GM18505 (cell line): ENCODE data around the gene MBD3L3.
"Not testable (repeated sequence)": the region's sequence is repeated elsewhere in the genome, so short reads cannot be mapped to it uniquely, and the experiment has no call there.

Experiments used
- ATAC-seq: cut with Tn5 transposase; IDR thresholded peaks from one replicate; pipeline ENCODE4 v1.9.1; 2021; ENCODE audit not compliant: unreplicated experiment
- POLR2A ChIP-seq: IDR thresholded peaks from 4 replicates; pipeline ENCODE4 v1.6.1; 2011; ENCODE audit warnings: borderline replicate concordance; ENCODE audit not compliant: insufficient read depth, insufficient read length; ENCODE audit errors: extremely low read depth

The MBD3L3 gene

GRCh38 chr19:7058576-7058975 lies at the start of gene MBD3L3:
MBD3L3 (minus strand) TSS chr19:7058676; CDS start chr19:7058605, 71 bp downstream.
- not testable (repeated sequence) for ATAC-seq

DNA sequence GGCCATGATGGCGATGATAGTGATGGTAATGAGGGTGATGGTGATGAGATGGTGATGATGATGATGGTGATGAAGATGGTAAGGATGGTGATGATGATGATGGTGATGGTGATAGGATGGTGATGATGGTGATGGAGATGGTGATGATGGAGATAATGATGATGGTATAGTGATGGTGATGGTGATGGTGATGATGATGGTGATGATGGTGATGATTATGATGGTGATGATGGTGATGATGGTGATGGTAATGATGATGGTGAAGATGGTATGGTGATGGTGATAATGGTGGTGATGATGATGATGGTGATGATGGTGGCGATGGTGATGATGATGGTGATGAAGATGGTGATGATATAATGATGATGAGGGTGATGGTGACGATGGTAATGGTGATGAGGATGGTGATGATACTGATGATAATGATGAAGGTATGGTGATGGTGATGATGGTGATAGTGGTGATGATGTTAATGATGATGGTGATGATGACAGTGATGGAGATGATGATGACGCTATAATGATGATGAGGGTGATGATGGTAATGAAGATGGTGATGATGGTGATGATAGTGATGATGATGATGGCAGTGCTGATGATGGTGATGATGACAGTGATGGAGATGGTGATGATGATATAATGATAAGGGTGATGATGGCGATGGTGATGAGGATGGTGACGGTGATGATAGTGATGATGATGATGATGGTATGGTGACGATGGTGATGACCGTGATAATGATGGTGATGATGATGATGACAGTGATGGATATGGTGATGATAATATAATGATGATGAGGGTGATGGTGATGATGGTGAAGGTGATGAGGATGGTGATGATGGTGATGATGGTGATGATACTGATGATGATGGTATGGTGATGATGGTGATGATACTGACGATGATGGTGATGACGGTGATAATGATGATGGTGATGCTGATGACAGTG lies 48.5 kb upstream of the MBD3L3 start:
- ATAC-seq, result no peak
- no peak for TF ChIP-seq POLR2A

- TF ChIP-seq POLR2A, result no peak
- ATAC-seq, result no peak
Measured at GRCh38 chr19:7104747-7105447, 46.4 kb upstream of the MBD3L3 start.

GRCh38 chr19:7101498-7102253 lies 43.2 kb upstream of the MBD3L3 start:
- ATAC-seq, result no peak
- no peak for TF ChIP-seq POLR2A

GRCh38 chr19:7099597-7099921 lies 41.1 kb upstream of the MBD3L3 start:
- TF ChIP-seq POLR2A, result no peak
- no peak for ATAC-seq

DNA sequence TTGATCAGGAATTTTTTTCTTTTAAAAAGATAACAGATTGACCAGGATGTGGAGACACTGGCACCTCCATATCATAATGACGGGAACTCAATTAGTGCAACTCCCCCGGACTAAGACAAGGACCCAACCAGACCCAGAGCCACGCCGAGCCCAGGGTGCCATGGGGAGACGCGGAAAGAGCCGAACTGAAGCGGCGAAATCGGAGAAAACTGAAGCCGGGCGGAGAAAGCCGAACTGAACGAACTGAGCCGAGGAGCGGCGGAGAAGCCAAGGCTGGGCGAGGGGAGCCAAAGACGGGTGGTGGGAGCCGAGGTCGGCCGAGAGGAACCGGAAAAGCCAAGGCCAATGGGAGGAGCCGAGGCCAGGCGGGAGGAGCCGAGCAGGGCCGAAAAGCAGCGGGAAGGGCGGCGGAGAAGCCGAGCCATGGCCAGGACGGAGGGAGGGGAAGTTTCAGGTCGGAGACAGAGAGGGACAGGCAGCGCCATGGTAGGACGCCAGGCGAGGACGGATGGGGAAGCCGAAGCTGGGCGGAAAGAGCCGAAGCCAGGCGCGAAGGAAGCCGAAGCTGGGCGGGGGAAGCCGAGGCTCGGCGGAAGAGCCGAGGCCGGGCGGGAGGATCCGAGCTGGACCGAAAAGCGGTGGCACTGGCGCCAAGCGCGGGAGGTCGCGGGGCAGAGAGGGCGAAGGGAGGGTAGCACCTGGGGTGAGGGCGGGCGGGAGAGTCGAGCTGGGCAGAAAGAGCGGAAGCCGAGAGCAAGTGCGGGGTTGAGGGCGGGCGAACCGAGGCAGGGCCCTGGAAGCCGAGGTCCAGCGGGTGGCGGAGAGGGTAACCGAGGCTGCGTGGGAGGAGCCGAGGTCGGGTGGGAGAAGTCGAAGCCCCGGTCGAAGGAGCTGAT lies 40.5 kb upstream of the MBD3L3 start:
- peak; percentile 83 for ATAC-seq
- TF ChIP-seq POLR2A, result peak; percentile 85

DNA sequence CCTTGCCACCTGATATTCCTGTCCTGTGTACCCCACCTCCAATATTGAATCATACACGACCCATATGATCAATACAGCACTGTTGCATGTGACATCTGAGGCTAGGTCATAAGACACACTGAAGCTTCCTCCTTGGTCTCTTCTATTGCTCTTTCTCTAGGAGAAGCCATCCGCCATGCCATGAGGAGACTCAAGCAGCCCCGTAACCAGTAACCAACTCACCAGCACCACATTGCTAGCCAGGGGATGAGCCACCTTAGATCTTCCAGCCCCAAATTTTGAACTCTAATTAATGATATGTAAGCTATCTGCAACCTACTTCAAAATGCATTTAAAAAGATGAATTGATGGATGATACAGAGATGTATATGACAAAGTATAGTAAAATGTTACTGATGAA lies 39.6 kb upstream of the MBD3L3 start:
- TF ChIP-seq POLR2A, result no peak
- no peak for ATAC-seq

DNA sequence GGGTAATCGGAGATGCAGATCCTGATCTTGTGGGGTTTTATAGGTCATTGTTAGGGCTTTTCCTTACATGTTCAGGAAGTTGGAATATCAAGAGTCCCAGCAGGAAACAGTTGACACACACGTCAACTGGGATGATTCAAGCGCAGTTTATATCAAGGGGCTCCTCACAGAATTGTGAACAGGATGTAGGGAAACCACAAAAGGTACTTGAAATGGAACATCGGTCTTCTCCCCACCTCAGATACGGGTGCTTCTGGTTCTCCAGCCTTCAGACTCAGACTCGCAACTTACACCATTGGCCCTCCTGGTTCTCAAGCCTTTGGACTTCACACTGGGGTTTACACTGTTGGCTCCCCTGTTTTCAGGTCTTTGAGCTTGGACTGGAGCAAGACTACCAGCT lies 30.5 kb upstream of the MBD3L3 start:
- no peak for TF ChIP-seq POLR2A

DNA sequence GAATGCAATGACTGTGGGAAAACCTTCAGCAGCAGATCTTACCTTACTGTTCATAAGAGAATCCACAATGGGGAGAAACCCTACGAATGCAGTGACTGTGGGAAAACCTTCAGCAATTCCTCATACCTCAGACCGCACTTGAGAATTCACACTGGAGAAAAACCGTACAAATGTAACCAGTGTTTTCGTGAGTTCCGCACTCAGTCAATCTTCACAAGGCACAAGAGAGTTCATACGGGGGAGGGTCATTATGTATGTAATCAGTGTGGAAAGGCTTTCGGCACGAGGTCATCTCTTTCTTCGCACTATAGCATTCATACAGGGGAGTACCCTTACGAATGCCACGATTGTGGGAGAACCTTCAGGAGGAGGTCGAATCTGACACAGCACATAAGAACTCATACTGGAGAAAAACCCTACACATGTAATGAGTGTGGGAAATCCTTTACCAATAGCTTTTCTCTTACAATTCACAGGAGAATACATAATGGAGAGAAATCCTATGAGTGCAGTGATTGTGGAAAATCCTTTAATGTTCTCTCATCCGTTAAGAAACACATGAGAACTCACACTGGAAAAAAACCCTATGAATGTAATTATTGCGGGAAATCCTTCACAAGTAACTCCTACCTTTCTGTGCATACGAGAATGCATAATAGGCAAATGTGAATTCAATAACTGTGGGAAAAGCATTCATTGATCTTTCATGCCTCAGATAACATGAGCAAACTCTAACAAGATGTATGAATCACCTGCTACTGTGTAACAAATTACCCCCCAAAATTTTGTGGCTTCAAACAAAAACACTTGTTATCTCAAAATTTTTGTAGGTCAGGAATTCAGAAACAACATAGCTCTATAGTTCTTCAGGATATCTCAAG lies 24.8 kb upstream of the MBD3L3 start:
- TF ChIP-seq POLR2A, result no peak
- ATAC-seq, result no peak

More for the DNA sequence above, 30.5 kb upstream of the MBD3L3 start:
- ATAC-seq, result no peak

DNA sequence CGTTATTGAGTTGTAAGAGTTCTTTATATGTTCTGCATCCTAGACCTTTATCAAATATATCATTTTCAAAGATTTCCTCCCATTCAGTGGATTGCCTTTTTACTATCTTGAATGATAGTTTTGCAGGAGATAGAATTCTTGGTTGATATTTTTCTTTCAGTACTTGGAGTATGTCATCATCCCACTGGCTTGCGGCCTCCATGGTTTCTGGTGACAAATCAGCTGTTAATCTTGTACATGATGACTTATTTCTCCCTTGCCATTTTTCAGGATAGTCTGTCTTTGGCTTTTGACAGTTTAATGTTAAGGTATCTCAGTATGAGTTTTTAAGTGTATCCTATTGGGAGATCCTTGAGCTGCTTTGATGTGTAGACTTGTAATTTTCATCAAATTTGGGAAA lies 19.5 kb upstream of the MBD3L3 start:
- TF ChIP-seq POLR2A, result no peak
- ATAC-seq, result no peak

- ATAC-seq, result no peak
- no peak for TF ChIP-seq POLR2A
Measured at GRCh38 chr19:7076151-7076550, 17.7 kb upstream of the MBD3L3 start.
